ENCODE measurements around the gene RAI1. TPM values are rescaled to one million over a fixed set of nuclear protein-coding genes. Genes with fewer than 3 reads are reported as not detected.

Gene RAI1
- total and polyA plus RNA-seq, 2 of the 13 experiments (the other 11 are each of a cell fraction or from before 2014, with no cell fraction given), result 3.4 to 5.2 TPM

GRCh38 chr17:17682737-17683680 is 1.8 kb downstream of the RAI1 start (continued):
- TF ChIP-seq ATF6 (CRISPR knock-in tag; conservative IDR thresholded peaks at IDR 0.05) (no peak), NKX3-1 (CRISPR knock-in tag; IDR thresholded peaks at IDR 0.05) (no peak), ZNF572 (CRISPR knock-in tag; IDR thresholded peaks at IDR 0.05) (peak; percentile 74; the same call in 1 of the 2 replicates), ZNF687 (CRISPR knock-in tag; IDR thresholded peaks at IDR 0.05) (peak; percentile 58), HNF1B (CRISPR knock-in tag; IDR thresholded peaks at IDR 0.05) (peak; percentile 41; the same call in 1 of the 2 replicates), ZBTB7B (CRISPR knock-in tag; IDR thresholded peaks at IDR 0.05) (0 out of 2 replicates have a peak, but pooled peaks have one; percentile 9), NR2F6 (IDR thresholded peaks at IDR 0.05) (no peak), NR2F6 (CRISPR knock-in tag; IDR thresholded peaks at IDR 0.05) (no peak), GABPB1 (CRISPR knock-in tag; IDR thresholded peaks at IDR 0.05) (0 out of 2 replicates have a peak, but pooled peaks have one; percentile 2), ZNF501 (CRISPR knock-in tag; IDR thresholded peaks at IDR 0.05) (peak; percentile 22; the same call in 1 of the 2 replicates), HDAC1 (CRISPR knock-in tag; IDR thresholded peaks at IDR 0.05) (peak; percentile 61), ARID4A (CRISPR knock-in tag; IDR thresholded peaks at IDR 0.05; ENCODE audit: borderline replicate concordance) (peak; percentile 59; the same call in 1 of the 2 replicates), BCL3 (CRISPR knock-in tag; IDR thresholded peaks at IDR 0.05) (no peak), ZNF274 (CRISPR knock-in tag; IDR thresholded peaks at IDR 0.05) (no peak)

Measured in HepG2 (cell line).